ENCODE measurements around the gene CARNS1.

The CARNS1 gene

GRCh38 chr11:67415501-67416304 is at the start of gene CARNS1:
Gene CARNS1 (plus strand): TSS chr11:67415678. CDS start chr11:67416200, 522 bp downstream.
- no peak for DNase-seq (ENCODE audit: low spot score)

DNA sequence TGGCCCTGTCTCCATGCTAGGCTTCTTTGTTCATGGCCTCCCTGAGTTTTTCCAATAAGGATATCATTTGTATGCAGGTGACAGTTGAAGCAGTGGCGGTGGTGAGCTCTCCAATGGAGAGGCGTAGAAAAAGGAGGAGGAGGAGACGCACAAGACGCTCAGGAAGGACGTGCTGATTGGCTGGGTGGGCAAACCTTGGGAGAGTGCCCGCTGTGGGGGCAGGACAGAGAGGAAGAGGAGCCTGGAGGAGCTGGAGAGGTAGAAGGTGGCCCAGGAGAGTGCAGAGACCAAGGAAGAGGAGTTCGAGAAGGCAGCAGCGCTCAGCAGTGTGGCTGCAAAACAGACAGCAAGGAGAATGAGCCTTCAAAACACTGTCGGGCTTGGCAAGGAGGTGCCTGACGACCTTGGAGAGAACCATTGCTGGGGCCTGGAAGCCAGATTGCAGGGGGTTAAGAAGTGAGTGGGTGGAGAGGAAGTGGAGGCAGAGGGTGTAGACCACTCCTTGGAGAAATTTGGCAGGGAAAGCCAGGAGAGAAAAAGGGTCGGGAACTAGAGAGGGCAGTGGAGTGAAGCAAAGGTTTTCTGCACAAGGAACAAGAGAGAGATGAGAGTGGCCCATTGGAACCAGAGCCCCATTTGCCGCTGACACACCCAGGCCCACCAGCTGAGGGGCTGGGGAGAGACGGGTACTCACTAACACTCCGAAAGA is 49.6 kb upstream of the CARNS1 start:
- DNase-seq (ENCODE audit: low spot score), result no peak

GRCh38 chr11:67366546-67366945 is 48.9 kb upstream of the CARNS1 start:
- DNase-seq (ENCODE audit: low spot score), result no peak

- DNase-seq (ENCODE audit: low spot score), result no peak
Measured at GRCh38 chr11:67366961-67367760, 48.3 kb upstream of the CARNS1 start.

GRCh38 chr11:67367761-67368227 is 47.7 kb upstream of the CARNS1 start:
- DNase-seq (ENCODE audit: low spot score), result no peak

DNA sequence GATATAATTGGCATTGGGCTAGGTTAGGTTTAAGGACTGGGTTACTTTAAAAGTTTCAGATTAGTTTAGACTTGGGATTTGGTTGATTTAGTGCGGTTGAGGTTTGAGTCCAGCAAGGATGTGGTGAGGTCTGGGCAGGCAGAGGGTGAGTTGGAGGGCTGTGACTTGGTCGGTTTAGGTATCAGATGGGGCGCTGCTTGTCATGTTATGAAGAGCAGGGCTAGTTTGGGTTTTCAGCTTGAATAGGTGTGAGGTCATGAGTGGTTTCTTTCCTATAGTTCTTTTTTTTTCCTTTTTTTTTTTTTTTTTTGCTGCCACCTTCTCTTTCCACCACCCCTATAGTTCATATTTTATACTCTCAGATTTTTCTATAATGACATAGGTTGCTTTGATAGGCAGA is 46.9 kb upstream of the CARNS1 start:
- DNase-seq (ENCODE audit: low spot score), result no peak

DNA sequence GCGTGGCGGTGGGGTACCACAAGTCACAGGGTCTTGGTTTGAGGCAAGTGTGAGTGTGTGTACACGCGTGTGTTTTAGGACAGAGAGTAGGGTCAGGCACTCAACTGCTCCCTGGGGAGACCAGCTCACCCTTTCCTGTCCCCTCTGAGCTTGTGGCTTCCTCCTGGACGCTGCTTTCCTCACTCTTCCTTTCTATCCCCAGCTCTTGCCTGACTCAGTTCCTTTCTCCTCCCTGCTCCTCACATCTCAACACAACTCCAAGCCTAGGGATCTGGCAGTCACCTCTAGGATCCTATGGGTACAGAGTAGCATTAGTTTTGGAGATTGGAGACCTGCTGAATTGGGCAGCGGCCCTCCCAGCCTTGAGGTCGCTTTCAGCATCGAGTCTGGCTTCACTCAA is 46.2 kb upstream of the CARNS1 start:
- no peak for DNase-seq (ENCODE audit: low spot score)

GRCh38 chr11:67369801-67370284 is 45.6 kb upstream of the CARNS1 start:
- DNase-seq (ENCODE audit: low spot score), result no peak

DNA sequence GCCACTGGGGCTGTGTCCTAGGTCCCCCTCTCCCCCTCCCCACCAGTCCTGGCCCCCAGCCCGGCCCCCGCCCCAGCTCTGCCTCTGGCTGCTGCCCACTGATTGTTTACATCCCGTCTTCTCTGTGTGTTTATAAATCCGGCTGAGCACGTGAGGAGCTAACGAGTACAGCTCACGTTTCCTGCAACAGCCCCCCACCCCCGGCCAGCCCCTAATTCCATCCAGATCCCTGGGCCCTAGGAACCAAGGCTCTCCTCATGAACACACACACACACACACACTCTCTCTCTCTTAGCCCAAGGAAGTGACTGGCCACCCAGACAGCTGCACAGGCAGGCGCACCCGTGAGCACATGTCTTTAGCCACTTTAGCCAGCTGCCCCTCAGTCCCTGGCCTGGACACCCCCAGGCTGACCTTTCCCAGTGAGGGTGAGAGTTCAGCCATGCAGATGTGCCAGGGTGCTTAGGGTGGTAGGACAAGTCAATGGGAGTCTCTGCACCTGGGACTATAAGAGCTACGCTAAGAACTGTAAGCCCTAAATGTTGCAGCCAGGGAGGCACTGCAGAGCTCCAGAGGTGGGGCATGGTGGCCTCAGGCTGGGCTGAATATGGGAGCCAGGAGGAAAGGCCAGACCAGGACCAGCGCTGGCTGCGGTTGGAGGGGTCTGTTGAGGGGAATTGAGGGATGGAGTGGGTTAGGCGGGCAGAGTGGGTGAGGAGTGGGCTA is 45.0 kb upstream of the CARNS1 start:
- DNase-seq (ENCODE audit: low spot score), result no peak

DNA sequence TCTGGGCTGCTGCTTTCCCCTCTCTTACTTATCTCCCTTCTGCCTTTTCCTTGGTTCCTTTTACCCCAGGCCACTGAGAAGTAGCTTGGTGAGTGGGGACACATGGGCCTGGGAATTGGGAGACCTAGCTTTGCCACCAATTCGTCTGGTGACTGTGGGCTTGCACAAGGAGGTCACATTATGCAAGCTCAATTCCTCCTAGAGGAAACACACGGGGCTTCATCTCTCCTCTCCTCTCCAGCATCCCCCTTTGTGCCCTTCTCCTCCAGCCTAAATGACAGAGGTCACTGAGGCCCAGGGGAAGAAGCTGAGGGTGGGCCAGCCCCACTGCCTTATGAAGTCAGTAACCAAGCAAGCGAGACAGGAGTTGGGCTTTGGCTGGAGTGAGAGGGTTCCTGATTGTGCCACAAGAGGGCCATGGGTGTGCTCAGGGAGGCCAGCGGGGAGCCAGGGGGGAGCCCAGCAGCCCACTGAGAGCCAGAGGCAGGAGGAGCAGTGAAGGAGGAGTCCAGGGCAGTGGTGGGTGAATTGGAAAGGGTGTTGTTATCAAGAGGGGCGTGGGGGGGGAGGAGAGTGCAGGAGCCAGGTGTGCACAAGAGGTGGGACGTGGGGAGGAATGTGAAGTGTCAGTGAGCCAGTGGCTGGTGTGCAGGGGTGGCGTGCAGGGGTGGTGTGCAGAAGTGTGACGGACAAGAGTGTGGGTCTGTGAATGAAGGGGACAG is 44.1 kb upstream of the CARNS1 start:
- peak; percentile 100 for DNase-seq (ENCODE audit: low spot score)

- DNase-seq (ENCODE audit: low spot score), result peak; percentile 87
Measured at GRCh38 chr11:67371911-67372320, 43.6 kb upstream of the CARNS1 start.

- peak; percentile 96 for DNase-seq (ENCODE audit: low spot score)
Measured at GRCh38 chr11:67372321-67372992, 43.0 kb upstream of the CARNS1 start.

DNA sequence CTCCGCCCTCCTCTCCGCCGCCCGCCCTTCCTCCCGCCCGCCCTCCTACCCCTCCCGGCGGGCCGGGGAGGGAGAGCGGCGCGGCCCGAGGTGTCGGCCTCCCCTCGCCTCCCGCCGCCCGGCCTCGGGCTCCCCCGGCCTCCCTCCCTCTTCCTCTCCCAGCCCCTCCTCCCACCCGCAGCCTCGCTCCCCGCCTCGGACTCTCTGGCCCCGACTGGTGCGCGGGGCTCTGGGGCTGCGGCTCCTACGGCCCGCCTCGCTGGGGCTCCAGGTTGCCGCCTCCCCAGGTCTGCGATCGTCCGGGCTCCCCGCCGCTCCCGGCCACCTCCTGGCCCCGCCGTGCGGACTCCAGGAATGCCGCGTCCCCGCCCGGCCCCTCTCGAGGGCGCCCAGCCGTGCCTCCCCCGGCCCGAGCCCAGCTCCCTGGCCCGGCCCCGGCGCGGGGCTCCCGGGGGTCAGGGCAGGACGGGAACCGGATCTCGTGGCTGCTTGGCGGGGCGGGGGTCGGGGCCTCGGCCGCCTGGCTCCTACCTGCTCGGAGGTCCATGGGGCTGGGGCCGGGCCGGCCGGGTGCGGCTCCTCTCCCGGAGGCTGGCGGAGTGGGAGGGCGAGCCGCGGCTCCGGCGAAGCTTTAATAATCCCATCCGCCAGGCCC is 42.4 kb upstream of the CARNS1 start, which contains the start of gene CLCF1:
Gene CLCF1 (minus strand): TSS at position 606 of the 655 bp plus-strand sequence. CDS start 59 bp downstream, at position 547.
- peak; percentile 97 for DNase-seq (ENCODE audit: low spot score)

GRCh38 chr11:67373648-67374570 is 41.6 kb upstream of the CARNS1 start:
- peak; percentile 100 for DNase-seq (ENCODE audit: low spot score)

DNA sequence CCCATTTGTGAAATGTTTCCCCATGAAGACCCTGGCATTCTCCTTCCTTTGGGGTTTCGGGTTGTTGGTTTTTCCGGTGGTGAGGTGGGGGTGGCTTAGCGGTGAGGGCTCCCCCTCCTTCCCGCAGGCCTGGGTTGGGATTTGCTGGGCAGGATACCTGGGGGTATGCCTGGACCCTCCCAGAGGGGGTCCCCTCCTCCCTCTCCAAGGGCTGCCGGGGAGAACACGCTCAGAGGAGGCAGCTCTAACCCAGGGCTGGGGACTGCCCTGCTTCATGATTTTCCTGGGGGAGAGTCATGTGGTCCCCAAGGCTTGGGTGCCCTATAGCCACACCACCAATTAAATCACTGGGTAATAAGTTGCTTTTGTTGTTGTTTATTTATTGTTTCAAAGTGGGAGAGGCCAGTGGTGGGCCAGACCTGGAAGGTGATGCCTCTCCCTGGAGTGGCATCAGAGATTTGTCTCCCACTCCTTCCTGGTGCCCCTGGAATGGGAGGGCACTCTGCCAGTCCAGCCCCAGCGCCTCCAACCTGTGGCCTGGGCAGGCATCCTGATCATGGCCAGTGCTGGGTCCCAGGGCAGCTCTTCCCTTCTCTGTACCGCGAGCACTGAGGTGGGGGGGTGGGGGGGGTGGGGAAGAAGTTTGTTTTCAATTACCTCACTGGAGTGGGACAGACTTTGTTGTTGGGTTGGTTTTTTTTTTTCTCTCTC is 40.8 kb upstream of the CARNS1 start:
- no peak for DNase-seq (ENCODE audit: low spot score)

GRCh38 chr11:67375320-67376055 is 40.0 kb upstream of the CARNS1 start:
- DNase-seq (ENCODE audit: low spot score), result no peak

Data from HuH-7 (cell line).